Right lobe of liver (tissue), 6 donors: Measurements from ENCODE around the gene CPNE2. TPM values are rescaled to one million over a fixed set of nuclear protein-coding genes. Genes with fewer than 3 reads are reported as not detected.

Source experiments
- ATAC-seq, 4 donors: fragments of 200-7000 bp; cut with Tn5 transposase; one replicate each; pipeline ENCODE4 v1.9.1; 2020; ENCODE audit warnings: mild to moderate bottlenecking in 4 of 4, moderate library complexity in 4 of 4
- DNase-seq, 3 donors: peaks; one replicate each; pipeline ENCODE4 v3.0.0-alpha.2; 2020
- H3K27ac ChIP-seq, 3 donors: fragments of 200-600 bp; one replicate each; pipeline ENCODE4 v1.8.0; 2022
- H3K27me3 ChIP-seq, 2 donors: fragments of 200-600 bp; one replicate each; pipeline ENCODE4 v1.8.0; 2022
- H3K36me3 ChIP-seq, 4 donors: fragments of 200-600 bp; sonication (generic) in 1 of 4; one replicate each; pipeline versions ENCODE4 v1.5.1 to v1.8.0; 2017 to 2022; ENCODE audit warnings: control low read depth in 1 of 4
- H3K4me1 ChIP-seq, 4 donors: fragments of 200-600 bp; sonication (generic) in 1 of 4; one replicate each; pipeline versions ENCODE4 v1.5.1 to v1.8.0; 2017 to 2022; ENCODE audit warnings: control low read depth in 1 of 4
- H3K4me3 ChIP-seq, 3 donors: fragments of 200-600 bp; one replicate each; pipeline ENCODE4 v1.8.0; 2022
- H3K9me3 ChIP-seq, 4 donors: fragments of 200-600 bp; sonication (generic) in 1 of 4; one replicate each; pipeline versions ENCODE4 v1.5.1 to v1.8.0; 2017 to 2022; ENCODE audit warnings: control low read depth in 1 of 4
- CTCF ChIP-seq, 4 donors: fragments of 200-600 bp in 3 of 4; fragments of 450-650 bp in 1 of 4; IDR thresholded peaks; one replicate each; pipeline versions ENCODE4 v1.5.1 to v1.8.0; 2016 to 2022; ENCODE audit warnings: antibody characterized with exemption in 4 of 4, mild to moderate bottlenecking in 2 of 4
- POLR2A ChIP-seq: fragments of 450-650 bp; IDR thresholded peaks from one replicate; pipeline ENCODE4 v1.6.1; 2017; ENCODE audit warnings: antibody characterized with exemption, mild to moderate bottlenecking
- WGBS: methylation state at CpG from one replicate; pipeline ENCODE4 v1.1.6; 2018; ENCODE audit warnings: low coverage, low lambda C conversion rate; ENCODE audit not compliant: insufficient coverage; ENCODE audit errors: missing lambda C conversion rate; 5-methylcytosine and 5-hydroxymethylcytosine counted together
- intact Hi-C, 2 donors: fragments of 100-400 bp; cut with DNase I; formaldehyde crosslinking; loops; one replicate each; pipeline versions ENCODE4 v1.11.2 to v1.14.1; 2022
- total RNA-seq, 6 experiments: library from RNA; depleted of rRNA in 2 of 6; stranded (reverse); fragments of >200 nt in 2 of 6; fragmentation: NEBNext Ultra II Directional in 3 of 6; extraction: Animal tissue kit (Norgen Biotek cat#: 25700) in 3 of 6; gene quantifications; one replicate each; pipeline versions ENCODE4 v1.1.0 to v1.2.4, GENCODE V29; 2016 to 2023
- donor health status: DM: no; HTN: yes; CAD: no.
- donor health status: DM: no; HTN: no; CAD: no.
- donor health status: DM: no; HTN: no; CAD: no.
- donor health status: DM: no; HTN: yes; CAD: no.
- donor health status: DM: no; HTN: yes; CAD: no.

CPNE2 gene
- total RNA-seq, 6 experiments from 2014 or later = 4.0 to 10.9 (median 9.7) TPM

GRCh38 chr16:57071831-57072582, 20.4 kb upstream of the CPNE2 start:
- ATAC-seq (peak in 1 of 4 donors; percentile 19), DNase-seq (no peak)
- H3K27me3 ChIP-seq = no peaks in the 10 kb centered on the region
- TF ChIP-seq POLR2A = no peak
- no peak for TF ChIP-seq CTCF (IDR thresholded peaks at IDR 0.05)
- WGBS = 86% methylated on average over 1 of the region's 3 CpGs
- H3K4me3 ChIP-seq = no peak overlapping the region
- H3K4me1 ChIP-seq = no peaks in the 10 kb centered on the region
- H3K27ac ChIP-seq = no peak overlapping the region
- intact Hi-C loops = no loop called here
- H3K36me3 ChIP-seq = no peaks in the 10 kb centered on the region
- H3K9me3 ChIP-seq = no peaks in the 10 kb centered on the region

DNA sequence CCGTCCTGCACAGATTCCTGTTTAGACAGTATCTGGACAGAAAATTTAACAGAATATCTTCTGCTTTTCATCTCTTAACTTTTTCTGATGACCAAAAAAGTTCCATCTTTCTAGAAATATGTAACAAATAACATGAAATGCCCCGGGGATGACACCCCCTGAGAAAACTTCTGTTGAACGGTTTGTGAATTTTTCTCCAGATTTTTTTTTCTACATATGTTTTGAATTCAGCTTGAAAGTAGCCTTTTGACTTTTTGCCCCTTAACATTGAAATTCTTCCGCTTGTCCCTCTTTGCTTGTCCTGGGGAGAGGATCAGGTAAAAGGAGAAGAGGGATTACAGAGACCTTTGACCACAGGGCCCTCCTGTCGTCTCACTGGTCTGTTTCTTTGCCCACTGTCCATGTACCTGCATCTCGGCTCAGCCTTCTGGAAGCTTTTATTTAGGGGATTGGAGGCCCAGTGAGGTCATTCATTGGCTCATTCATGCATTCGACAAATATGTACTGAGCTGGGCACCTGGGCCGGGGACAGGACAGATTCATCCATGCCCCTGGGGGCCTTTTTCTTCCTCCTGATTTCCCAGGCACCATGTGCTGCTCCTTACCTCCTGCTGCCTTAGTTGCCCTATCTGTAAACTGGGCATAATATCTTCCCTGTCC, 19.6 kb upstream of the CPNE2 start:
- no peaks in the 10 kb centered on the region for H3K36me3 ChIP-seq
- no peaks in the 10 kb centered on the region for H3K27me3 ChIP-seq
- WGBS = 76% methylated on average over 8 of the region's 8 CpGs
- no peak overlapping the region for H3K4me3 ChIP-seq
- no peak overlapping the region for H3K27ac ChIP-seq
- H3K4me1 ChIP-seq = no peaks in the 10 kb centered on the region
- no peaks in the 10 kb centered on the region for H3K9me3 ChIP-seq
- TF ChIP-seq POLR2A = no peak
- TF ChIP-seq CTCF (IDR thresholded peaks at IDR 0.05) = no peak
- no peak for ATAC-seq
- no peak for DNase-seq
- intact Hi-C loops = no loop called here

DNA sequence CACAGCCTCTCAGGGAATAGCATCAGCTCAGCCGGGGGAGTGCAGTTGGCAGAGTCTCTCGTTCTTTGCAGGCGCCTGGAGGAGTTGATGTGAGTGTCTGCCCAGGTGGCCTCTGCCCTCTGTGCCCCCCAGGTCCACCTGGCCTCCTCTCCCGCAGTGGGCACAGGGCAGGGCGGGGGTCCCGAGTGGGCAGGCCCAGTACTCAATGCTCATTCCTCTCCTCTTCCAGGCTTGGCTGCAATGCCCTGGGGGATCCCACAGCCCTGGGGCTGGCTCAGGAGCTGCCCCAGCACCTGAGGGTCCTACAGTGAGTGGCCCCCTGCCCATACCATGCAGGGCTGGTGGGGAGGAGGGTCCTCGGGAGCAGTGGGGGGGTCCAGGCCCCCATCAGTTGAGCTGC, 14.7 kb upstream of the CPNE2 start:
- no peaks in the 10 kb centered on the region for H3K36me3 ChIP-seq
- DNase-seq = no peak
- WGBS = 20% methylated on average over 1 of the region's 7 CpGs
- no peaks in the 10 kb centered on the region for H3K27me3 ChIP-seq
- TF ChIP-seq POLR2A (no peak), CTCF (IDR thresholded peaks at IDR 0.05) (no peak)
- intact Hi-C loops = no loop called here
- H3K9me3 ChIP-seq = no peaks in the 10 kb centered on the region
- H3K27ac ChIP-seq = no peak overlapping the region
- peak in 1 of 4 donors; percentile 13 for ATAC-seq
- H3K4me1 ChIP-seq = no peaks in the 10 kb centered on the region
- H3K4me3 ChIP-seq = no peak overlapping the region

- no peak overlapping the region for H3K27ac ChIP-seq
- ATAC-seq (no peak), DNase-seq (no peak)
- peaks cover 0 to 9% (median 2%) of the 10 kb centered on the region in 4 donors for H3K4me1 ChIP-seq
- no peaks in the 10 kb centered on the region for H3K27me3 ChIP-seq
- no peaks in the 10 kb centered on the region for H3K36me3 ChIP-seq
- intact Hi-C loops = loop anchor here in 1 of 2 donors (10.0 kb wide), 2 partner anchors 83 to 213 kb away; no protein-coding TSS in a partner anchor
- no peak overlapping the region for H3K4me3 ChIP-seq
- H3K9me3 ChIP-seq = no peaks in the 10 kb centered on the region
- TF ChIP-seq CTCF (IDR thresholded peaks at IDR 0.05) = no peak
- no peak for TF ChIP-seq POLR2A
These were observed 10.6 kb upstream of the CPNE2 start for GRCh38 chr16:57081744-57082143.
